ENCODE results near the gene TIMM22. TPM values are rescaled to one million over a fixed set of nuclear protein-coding genes. Genes with fewer than 3 reads are reported as not detected.

Gene TIMM22
- polyA plus RNA-seq, 1 experiment = 17.7 TPM

- no peak overlapping the region for H3K27ac ChIP-seq (ENCODE audit: low read depth, low read length)
- peaks cover 4% of the 10 kb centered on the region; the same call in 1 of the 2 replicates for H3K9me3 ChIP-seq (ENCODE audit: control insufficient read depth, insufficient read depth, low read length)
- no peaks in the 10 kb centered on the region for H3K27me3 ChIP-seq (ENCODE audit: control insufficient read depth, insufficient read depth, low read length)
- ChIA-PET CTCF (interaction anchor here (0.6 to 1.2 kb wide), 3 partner anchors 26 to 33 kb away, joined by 3 to 5 read pairs (median 3); partner anchors contain the start of gene TIMM22), POLR2A (no interaction called here)
- no peak overlapping the region for H3K4me3 ChIP-seq (ENCODE audit: low read depth, low read length)
- no peak for DNase-seq (ENCODE audit: low read depth, low spot score)
- TF ChIP-seq, protein P1, sequence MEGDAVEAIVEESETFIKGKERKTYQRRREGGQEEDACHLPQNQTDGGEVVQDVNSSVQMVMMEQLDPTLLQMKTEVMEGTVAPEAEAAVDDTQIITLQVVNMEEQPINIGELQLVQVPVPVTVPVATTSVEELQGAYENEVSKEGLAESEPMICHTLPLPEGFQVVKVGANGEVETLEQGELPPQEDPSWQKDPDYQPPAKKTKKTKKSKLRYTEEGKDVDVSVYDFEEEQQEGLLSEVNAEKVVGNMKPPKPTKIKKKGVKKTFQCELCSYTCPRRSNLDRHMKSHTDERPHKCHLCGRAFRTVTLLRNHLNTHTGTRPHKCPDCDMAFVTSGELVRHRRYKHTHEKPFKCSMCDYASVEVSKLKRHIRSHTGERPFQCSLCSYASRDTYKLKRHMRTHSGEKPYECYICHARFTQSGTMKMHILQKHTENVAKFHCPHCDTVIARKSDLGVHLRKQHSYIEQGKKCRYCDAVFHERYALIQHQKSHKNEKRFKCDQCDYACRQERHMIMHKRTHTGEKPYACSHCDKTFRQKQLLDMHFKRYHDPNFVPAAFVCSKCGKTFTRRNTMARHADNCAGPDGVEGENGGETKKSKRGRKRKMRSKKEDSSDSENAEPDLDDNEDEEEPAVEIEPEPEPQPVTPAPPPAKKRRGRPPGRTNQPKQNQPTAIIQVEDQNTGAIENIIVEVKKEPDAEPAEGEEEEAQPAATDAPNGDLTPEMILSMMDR (IDR thresholded peaks at IDR 0.05; ENCODE audit: low read depth, low read length) = no peak
Observed at GRCh38 chr17:1029922-1030644, 33.2 kb downstream of the TIMM22 start.

DNA sequence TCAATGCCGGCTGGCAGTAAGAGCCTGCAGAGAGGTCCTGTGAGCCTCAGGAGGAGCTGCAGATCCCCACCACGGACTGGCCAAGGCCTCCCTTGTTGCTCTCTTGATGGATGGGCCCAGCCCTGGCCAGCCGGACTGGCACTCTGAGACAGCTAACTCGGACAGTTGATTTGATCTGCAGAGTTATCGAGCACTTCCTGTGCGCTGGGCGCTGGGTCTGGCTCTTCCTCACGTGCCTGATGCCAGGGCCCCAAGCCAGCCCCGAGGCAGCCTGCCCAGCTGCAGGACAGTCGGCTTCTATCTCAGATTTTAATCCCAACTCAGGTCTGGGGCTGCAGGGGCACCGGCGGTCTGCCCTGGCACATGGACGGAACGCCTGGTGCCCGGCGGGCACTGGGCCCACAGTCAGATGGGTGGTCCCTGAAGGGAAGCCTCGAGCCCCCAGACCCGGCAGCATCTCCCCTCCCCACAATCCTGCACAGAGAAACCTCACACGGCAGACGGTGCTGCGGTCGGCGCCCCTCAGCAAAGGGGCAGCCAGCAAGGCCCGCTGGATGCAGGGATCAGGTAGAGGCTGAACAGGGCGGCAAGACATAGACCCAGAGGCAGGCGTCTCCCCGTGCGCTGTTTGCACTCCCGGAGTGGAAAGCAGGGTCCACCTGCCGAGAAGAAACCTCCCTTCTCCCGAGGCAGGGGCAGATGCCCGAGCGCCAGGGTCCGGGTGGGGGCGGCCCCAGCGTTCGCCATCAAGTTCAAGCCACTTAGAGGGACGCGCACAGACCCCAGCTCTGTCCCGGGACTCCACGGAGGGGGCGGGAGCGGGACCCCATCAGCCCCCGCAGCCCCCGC, 34.0 kb downstream of the TIMM22 start:
- H3K27ac ChIP-seq (ENCODE audit: low read depth, low read length) = no peak overlapping the region
- no peaks in the 10 kb centered on the region for H3K27me3 ChIP-seq (ENCODE audit: control insufficient read depth, insufficient read depth, low read length)
- DNase-seq (ENCODE audit: low read depth, low spot score) = no peak
- POLR2A ChIA-PET = no interaction called here
- peak overlapping the region; percentile 32 for H3K4me3 ChIP-seq (ENCODE audit: low read depth, low read length)
- peaks cover 4% of the 10 kb centered on the region; the same call in 1 of the 2 replicates for H3K9me3 ChIP-seq (ENCODE audit: control insufficient read depth, insufficient read depth, low read length)
- TF ChIP-seq, protein P1 (IDR thresholded peaks at IDR 0.05; ENCODE audit: low read depth, low read length) = no peak
- CTCF ChIA-PET = interaction anchor here (1.2 to 1.5 kb wide), 2 partner anchors 25 to 34 kb away, joined by 5 read pairs; partner anchors contain the start of gene TIMM22

DNA sequence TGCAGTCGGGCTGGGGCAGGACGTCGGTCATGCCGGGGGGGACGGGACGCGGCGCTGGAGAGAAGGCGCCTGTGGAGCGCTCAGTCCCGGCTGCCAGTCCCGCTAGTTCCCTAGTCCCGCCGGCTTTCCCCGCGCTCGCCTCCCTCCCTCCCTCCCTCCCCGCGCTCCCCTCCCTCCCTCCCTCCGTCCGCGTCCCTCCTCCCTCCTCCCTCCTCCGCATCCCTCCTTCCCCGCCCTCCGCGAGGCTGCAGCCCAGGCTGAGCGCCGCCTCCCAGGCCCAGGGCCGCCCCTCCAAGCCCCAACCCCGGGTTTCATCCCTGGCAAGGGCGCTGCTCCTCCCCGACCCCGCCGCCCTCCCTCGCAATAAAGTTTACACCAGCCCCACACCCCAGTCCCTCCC, 34.8 kb downstream of the TIMM22 start:
- Histone ChIP-seq H3K27me3 (ENCODE audit: control insufficient read depth, insufficient read depth, low read length) (no peaks in the 10 kb centered on the region), H3K9me3 (ENCODE audit: control insufficient read depth, insufficient read depth, low read length) (peaks cover 4% of the 10 kb centered on the region; the same call in 1 of the 2 replicates), H3K4me3 (ENCODE audit: low read depth, low read length) (peak overlapping the region; percentile 41; the same call in 1 of the 2 replicates), H3K27ac (ENCODE audit: low read depth, low read length) (no peak overlapping the region)
- CTCF ChIA-PET = interaction anchor here (1.5 kb wide), 1 partner anchor 25 kb away, joined by 5 read pairs; no protein-coding TSS in a partner anchor
- TF ChIP-seq, protein P1 (IDR thresholded peaks at IDR 0.05; ENCODE audit: low read depth, low read length) = no peak
- POLR2A ChIA-PET = no interaction called here
- DNase-seq (ENCODE audit: low read depth, low spot score) = no peak

DNA sequence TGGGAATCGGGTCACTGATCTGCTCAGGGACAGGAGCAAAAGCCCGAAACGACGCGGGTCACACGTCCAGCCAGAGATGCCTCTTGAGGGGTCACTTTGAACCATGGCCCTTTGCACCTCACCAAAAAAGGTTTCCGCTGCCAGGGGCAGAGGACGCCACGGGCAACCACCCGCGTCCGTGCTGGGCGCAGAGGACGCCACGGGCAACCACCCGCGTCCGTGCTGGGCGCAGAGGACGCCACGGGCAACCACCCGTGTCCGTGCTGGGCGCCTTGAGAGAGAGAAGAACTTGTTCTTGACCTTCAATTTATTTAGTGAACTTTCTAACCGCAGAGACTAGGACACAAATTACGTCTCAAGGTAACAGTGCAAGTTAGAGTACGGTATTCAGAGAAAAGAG, 35.5 kb downstream of the TIMM22 start:
- TF ChIP-seq, protein P1 (IDR thresholded peaks at IDR 0.05; ENCODE audit: low read depth, low read length) = no peak
- H3K27ac ChIP-seq (ENCODE audit: low read depth, low read length) = no peak overlapping the region
- H3K9me3 ChIP-seq (ENCODE audit: control insufficient read depth, insufficient read depth, low read length) = peaks cover 4% of the 10 kb centered on the region; the same call in 1 of the 2 replicates
- CTCF ChIA-PET = interaction anchor here (1.5 kb wide), 1 partner anchor 24 kb away, joined by 5 read pairs; no protein-coding TSS in a partner anchor
- no peaks in the 10 kb centered on the region for H3K27me3 ChIP-seq (ENCODE audit: control insufficient read depth, insufficient read depth, low read length)
- POLR2A ChIA-PET = no interaction called here
- no peak for DNase-seq (ENCODE audit: low read depth, low spot score)
- H3K4me3 ChIP-seq (ENCODE audit: low read depth, low read length) = no peak overlapping the region
